ENCODE results near the gene DCST2. TPM values are rescaled to one million over a fixed set of nuclear protein-coding genes. Genes with fewer than 3 reads are reported as not detected.

DCST2 gene
- polyA plus RNA-seq, 1 of the 3 experiments (the other 2 are of a cell fraction) = 0.76 TPM

- Histone ChIP-seq H3K4me3 (ENCODE audit: low read depth in 2 of 2, low read length in 1 of 2) (no peak overlapping the region), H3K27me3 (ENCODE audit: insufficient read depth) (no peaks in the 10 kb centered on the region), H3K4me2 (peak overlapping the region; percentile 100; the same call in 1 of the 2 replicates), H3K9me3 (no peaks in the 10 kb centered on the region), H3K27ac (ENCODE audit: low read depth in 2 of 2, low read length in 1 of 2) (peak overlapping the region; percentile 72 to 96; a peak in 2 of 4 replicates), H3K9me2 (no peaks in the 10 kb centered on the region), H3K4me1 (ENCODE audit: control insufficient read depth in 1 of 2, insufficient read depth in 2 of 2, low read depth in 1 of 2, low read length in 1 of 2) (peaks cover 10 to 18% of the 10 kb centered on the region in 2 experiments), H2AFZ (ENCODE audit: low read depth) (no peak overlapping the region), H3K36me3 (replicated peaks in 1 of 2; ENCODE audit: control insufficient read depth in 1 of 2, insufficient read depth in 2 of 2, low read length in 1 of 2) (peaks cover 0 to 5% of the 10 kb centered on the region in 2 experiments), H4K20me1 (ENCODE audit: insufficient read depth) (peaks cover 3% of the 10 kb centered on the region; the same call in 1 of the 2 replicates), H3K79me2 (ENCODE audit: insufficient read depth) (peaks cover 37% of the 10 kb centered on the region), H3F3A (replicated peaks; ENCODE audit: insufficient read depth) (peaks cover 17% of the 10 kb centered on the region), H3K9ac (no peak overlapping the region)
- 34% methylated on average over 8 of the region's 17 CpGs for WGBS (ENCODE audit: low lambda C conversion rate)
- POLR2A ChIA-PET = interaction anchor here (1.3 to 1.7 kb wide), 2 partner anchors 12 to 36 kb away, joined by 4 to 5 read pairs; no protein-coding TSS in a partner anchor
- CTCF ChIA-PET = interaction anchor here (0.9 to 14.0 kb wide), 9 partner anchors 10 to 162 kb away, joined by 3 to 640 read pairs (median 9); partner anchors contain the start of genes ADAM15, CKS1B, FLAD1 and PBXIP1
- no peak for DNase-seq
- TF ChIP-seq GATA2 (CRISPR knock-in tag; IDR thresholded peaks at IDR 0.05) = no peak
Observed at GRCh38 chr1:155005076-155006011, 28.2 kb downstream of the DCST2 start.

- ChIA-PET CTCF (interaction anchor here (0.7 to 14.0 kb wide), 13 partner anchors 10 to 163 kb away, joined by 3 to 640 read pairs (median 5); partner anchors contain the start of genes ADAM15, CKS1B, FLAD1 and LENEP), POLR2A (interaction anchor here (1.3 to 1.7 kb wide), 3 partner anchors 13 to 37 kb away, joined by 4 to 5 read pairs (median 5); no protein-coding TSS in a partner anchor)
- TF ChIP-seq RAD21 (IDR thresholded peaks at IDR 0.05; ENCODE audit: low read length) (no peak), RCOR1 (IDR thresholded peaks at IDR 0.05; ENCODE audit: low read length) (no peak), CTCF (IDR thresholded peaks at IDR 0.05) (no peak), SMC3 (IDR thresholded peaks at IDR 0.05; ENCODE audit: low read depth, low read length) (no peak), TAF1 (IDR thresholded peaks at IDR 0.05; ENCODE audit: borderline replicate concordance, low read depth, low read length) (no peak), MEF2A (IDR thresholded peaks at IDR 0.05; ENCODE audit: borderline replicate concordance, low read depth) (no peak), REST (IDR thresholded peaks at IDR 0.05; ENCODE audit: low read depth, low read length) (no peak), ZBTB33 (IDR thresholded peaks at IDR 0.05; ENCODE audit: borderline replicate concordance, low read depth) (no peak), GATA2 (CRISPR knock-in tag; IDR thresholded peaks at IDR 0.05) (no peak), TEAD4 (IDR thresholded peaks at IDR 0.05; ENCODE audit: borderline replicate concordance, insufficient read depth) (no peak)
Observed at GRCh38 chr1:155004352-155005075, 29.1 kb downstream of the DCST2 start.

More at GRCh38 chr1:155004352-155005075, 29.1 kb downstream of the DCST2 start:
- WGBS (ENCODE audit: low lambda C conversion rate) = 48% methylated on average over 5 of the region's 5 CpGs
- Histone ChIP-seq H3K9me2 (no peaks in the 10 kb centered on the region), H3K79me2 (ENCODE audit: insufficient read depth) (peaks cover 37% of the 10 kb centered on the region), H4K20me1 (ENCODE audit: insufficient read depth) (peaks cover 3% of the 10 kb centered on the region; the same call in 1 of the 2 replicates), H3K4me2 (peak overlapping the region; percentile 100), H3K4me3 (ENCODE audit: low read depth in 2 of 2, low read length in 1 of 2) (peak overlapping the region; percentile 79 to 95), H2AFZ (ENCODE audit: low read depth) (peak overlapping the region; percentile 59; the same call in 1 of the 2 replicates), H3K9ac (peak overlapping the region; percentile 86; the same call in 1 of the 2 replicates), H3K36me3 (replicated peaks in 1 of 2; ENCODE audit: control insufficient read depth in 1 of 2, insufficient read depth in 2 of 2, low read length in 1 of 2) (peaks cover 0 to 5% of the 10 kb centered on the region in 2 experiments), H3K4me1 (ENCODE audit: control insufficient read depth in 1 of 2, insufficient read depth in 2 of 2, low read depth in 1 of 2, low read length in 1 of 2) (peaks cover 15 to 26% of the 10 kb centered on the region in 2 experiments), H3K27ac (ENCODE audit: low read depth in 2 of 2, low read length in 1 of 2) (peak overlapping the region; percentile 72 to 96; a peak in 3 of 4 replicates), H3K27me3 (ENCODE audit: insufficient read depth) (no peaks in the 10 kb centered on the region), H3K9me3 (no peaks in the 10 kb centered on the region), H3F3A (replicated peaks; ENCODE audit: insufficient read depth) (peaks cover 22% of the 10 kb centered on the region)
- DNase-seq = no peak
